Naive B cell (primary cell): Measurements from ENCODE around the gene ADARB1. TPM values are rescaled to one million over a fixed set of nuclear protein-coding genes. Genes with fewer than 3 reads are reported as not detected.

ENCODE experiments used
- ATAC-seq, 2 donors: fragments of 150-1000 bp; cut with Tn5 transposase; 2 replicates each; pipeline ENCODE4 v1.10.0; 2021; ENCODE audit warnings: low read depth in 2 of 2, mild to moderate bottlenecking in 2 of 2, moderate library complexity in 2 of 2
- DNase-seq: peaks from one replicate; pipeline ENCODE4 v3.0.0; 2022
- H3K27ac Mint-ChIP-seq, 6 donors: one replicate each; pipeline ENCODE4 v1.8.0; 2020 to 2022; ENCODE audit warnings: mild to moderate bottlenecking in 6 of 6, mixed read lengths in 6 of 6, moderate library complexity in 5 of 6, inconsistent platforms in 2 of 6
- H3K27me3 Mint-ChIP-seq, 3 donors: one replicate each; pipeline ENCODE4 v1.8.0; 2021 to 2022; ENCODE audit warnings: mixed read lengths in 3 of 3, mild to moderate bottlenecking in 1 of 3
- H3K36me3 Mint-ChIP-seq, 2 donors: one replicate each; pipeline ENCODE4 v1.8.0; 2020 to 2022; ENCODE audit warnings: mixed read lengths in 2 of 2, inconsistent platforms in 1 of 2, mild to moderate bottlenecking in 1 of 2
- H3K4me1 Mint-ChIP-seq, 3 donors: one replicate each; pipeline ENCODE4 v1.8.0; 2020 to 2022; ENCODE audit warnings: mixed read lengths in 3 of 3, inconsistent platforms in 1 of 3, mild to moderate bottlenecking in 1 of 3, moderate library complexity in 1 of 3
- H3K4me3 Mint-ChIP-seq, 8 donors: one replicate each; pipeline ENCODE4 v1.8.0; 2020 to 2022; ENCODE audit warnings: mild to moderate bottlenecking in 8 of 8, mixed read lengths in 8 of 8, moderate library complexity in 8 of 8, inconsistent platforms in 2 of 8
- H3K9me3 Mint-ChIP-seq, 7 donors: one replicate each; pipeline ENCODE4 v1.8.0; 2020 to 2022; ENCODE audit warnings: mixed read lengths in 7 of 7, mild to moderate bottlenecking in 5 of 7, inconsistent platforms in 2 of 7, moderate library complexity in 1 of 7
- polyA plus RNA-seq, 6 donors: library from polyadenylated mRNA; unstranded; fragments of 300-500 nt; fragmentation: Illumina TruSeq; gene quantifications; one replicate each; pipeline ENCODE4 v1.2.3, GENCODE V29; 2021; ENCODE audit warnings: low read depth in 6 of 6

ADARB1 gene
- polyA plus RNA-seq, 6 donors from 2014 or later: 19.9 to 63.5 (median 28.7) TPM

DNA sequence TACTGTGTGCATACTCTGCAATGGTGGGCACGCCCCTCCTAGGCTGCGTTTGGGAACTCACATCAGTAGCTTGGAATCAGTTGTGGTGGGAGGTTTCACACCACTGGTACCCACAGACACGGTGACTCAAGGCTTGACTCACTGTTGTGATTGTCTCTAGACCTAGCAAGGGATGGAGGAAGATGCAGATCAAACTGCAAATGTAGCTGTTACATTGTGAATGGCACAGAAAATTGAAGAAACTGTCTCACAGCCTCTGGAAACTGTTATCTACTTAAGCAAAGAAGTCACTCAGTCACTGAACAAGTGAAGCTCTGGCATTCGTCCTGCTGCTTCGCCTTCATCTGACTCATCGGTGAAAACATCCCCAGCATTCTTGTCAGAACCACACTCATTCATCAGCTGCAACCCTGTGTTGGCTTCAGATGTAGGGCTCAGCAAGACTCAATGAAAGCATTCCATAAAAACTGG, 153.8 kb downstream of the ADARB1 start:
- Mint-ChIP-seq H3K4me1 (peaks cover 7 to 23% (median 8%) of the 10 kb centered on the region in 3 donors), H3K27me3 (no peaks in the 10 kb centered on the region), H3K36me3 (no peaks in the 10 kb centered on the region), H3K9me3 (peaks cover 0 to 2% (median 0%) of the 10 kb centered on the region in 7 donors), H3K4me3 (no peak overlapping the region), H3K27ac (peak overlapping the region in 1 of 6 donors; percentile 27)
- ATAC-seq: no peak
- no peak for DNase-seq

DNA sequence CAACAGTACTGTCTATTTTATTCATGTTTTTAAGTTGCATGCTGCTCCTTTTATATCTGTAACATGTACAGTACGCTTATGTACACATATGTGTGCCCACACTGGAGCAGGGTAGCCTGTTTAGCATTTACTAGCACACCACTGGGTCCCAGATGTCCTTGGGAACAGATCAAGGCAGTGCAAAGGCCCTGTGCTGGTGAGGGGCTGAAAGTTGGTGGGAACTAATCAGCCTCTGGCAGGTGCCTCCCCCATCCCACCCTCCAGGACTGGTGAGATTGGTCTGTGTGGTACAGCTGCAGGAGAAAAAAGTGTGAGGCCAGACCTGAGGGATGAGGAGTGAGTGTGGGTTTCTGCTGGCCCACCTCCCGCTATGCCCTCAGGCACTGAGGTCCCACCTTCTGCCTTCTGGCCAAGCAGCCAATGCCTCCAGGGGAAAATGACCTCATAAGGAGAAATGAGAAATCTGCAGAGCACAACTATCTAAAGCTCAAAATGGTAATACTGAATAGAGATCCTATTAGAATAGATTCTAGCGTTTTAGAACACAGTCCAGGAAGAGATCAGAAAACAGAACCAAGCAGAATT, 154.4 kb downstream of the ADARB1 start:
- H3K4me1 Mint-ChIP-seq: peaks cover 7 to 23% (median 8%) of the 10 kb centered on the region in 3 donors
- H3K36me3 Mint-ChIP-seq: no peaks in the 10 kb centered on the region
- H3K9me3 Mint-ChIP-seq: peaks cover 0 to 2% (median 0%) of the 10 kb centered on the region in 7 donors
- peak overlapping the region in 1 of 8 donors; percentile 37 for H3K4me3 Mint-ChIP-seq
- DNase-seq (no peak), ATAC-seq (no peak)
- H3K27ac Mint-ChIP-seq: peak overlapping the region in 2 of 6 donors; percentile 2 to 38
- no peaks in the 10 kb centered on the region for H3K27me3 Mint-ChIP-seq

DNA sequence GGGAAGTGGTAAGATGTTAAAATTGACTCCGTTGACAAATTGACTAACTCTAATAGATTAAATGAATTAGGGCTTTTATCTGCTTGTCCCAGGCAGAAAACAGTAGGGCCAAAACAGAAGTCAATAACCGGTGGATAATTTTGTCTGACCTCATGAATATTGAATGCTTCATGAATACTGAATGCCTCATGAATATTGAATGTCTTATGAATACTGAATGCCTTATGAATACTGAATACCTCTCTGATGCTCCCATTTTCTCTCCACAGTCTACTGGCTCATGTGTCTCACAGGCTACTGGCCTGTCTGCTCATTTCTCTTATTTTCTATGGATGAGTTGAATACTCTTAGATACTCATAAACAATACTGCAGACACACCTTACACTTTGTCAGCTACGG, 157.3 kb downstream of the ADARB1 start:
- H3K9me3 Mint-ChIP-seq: peaks cover 0 to 2% (median 0%) of the 10 kb centered on the region in 7 donors
- ATAC-seq: no peak
- peaks cover 3 to 12% (median 4%) of the 10 kb centered on the region in 3 donors for H3K4me1 Mint-ChIP-seq
- no peak overlapping the region for H3K4me3 Mint-ChIP-seq
- H3K27ac Mint-ChIP-seq: no peak overlapping the region
- no peak for DNase-seq
- H3K27me3 Mint-ChIP-seq: peaks cover 0 to 12% (median 8%) of the 10 kb centered on the region in 3 donors
- H3K36me3 Mint-ChIP-seq: no peaks in the 10 kb centered on the region

DNA sequence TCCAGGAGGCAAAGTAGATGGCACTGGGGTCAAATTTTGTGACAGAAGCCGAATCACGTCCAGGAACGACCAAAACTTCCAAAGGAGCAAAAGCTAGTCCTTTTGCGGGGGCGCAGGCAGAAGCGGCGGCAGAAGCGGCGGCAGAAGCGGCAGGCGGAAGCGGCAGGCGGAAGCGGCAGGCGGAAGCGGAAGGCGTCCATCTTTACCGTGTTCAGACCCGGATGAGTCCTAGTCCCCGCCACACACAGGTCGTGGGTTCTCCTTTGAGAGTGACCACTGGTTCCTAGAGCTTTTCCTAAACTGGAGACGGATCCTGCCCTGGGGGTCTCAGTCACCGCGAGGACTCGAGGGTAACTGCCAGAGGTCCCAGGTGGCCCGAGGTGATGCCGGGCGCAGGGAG, 159.7 kb downstream of the ADARB1 start:
- Mint-ChIP-seq H3K9me3 (no peaks in the 10 kb centered on the region), H3K36me3 (no peaks in the 10 kb centered on the region), H3K27ac (peak overlapping the region in 1 of 6 donors; percentile 82), H3K4me3 (peak overlapping the region in 2 of 8 donors; percentile 53 to 56), H3K27me3 (peaks cover 13 to 32% (median 21%) of the 10 kb centered on the region in 3 donors), H3K4me1 (no peaks in the 10 kb centered on the region)
- DNase-seq (no peak), ATAC-seq (no peak)

DNA sequence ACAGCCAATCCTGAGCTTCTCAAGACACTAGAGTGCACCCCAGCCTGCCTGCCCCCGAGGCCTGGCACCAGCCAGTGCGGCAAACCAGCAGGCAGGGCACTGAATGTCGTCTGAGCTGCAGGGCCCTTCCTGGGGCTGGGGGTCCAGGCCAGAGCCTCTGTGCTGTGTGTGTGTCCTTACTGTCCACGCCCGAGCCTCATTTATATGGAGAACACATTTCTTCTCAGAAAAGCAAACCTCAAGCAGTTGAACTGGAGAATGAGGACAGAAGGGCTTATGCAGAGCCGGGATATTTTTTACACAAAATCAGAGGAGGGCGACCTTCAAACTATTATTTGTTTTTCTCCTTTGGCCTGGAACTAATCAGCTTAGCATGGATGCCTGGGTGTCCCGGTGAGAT, 160.6 kb downstream of the ADARB1 start:
- H3K4me3 Mint-ChIP-seq: no peak overlapping the region
- H3K36me3 Mint-ChIP-seq: no peaks in the 10 kb centered on the region
- no peaks in the 10 kb centered on the region for H3K9me3 Mint-ChIP-seq
- no peak for ATAC-seq
- no peak overlapping the region for H3K27ac Mint-ChIP-seq
- H3K4me1 Mint-ChIP-seq: no peaks in the 10 kb centered on the region
- DNase-seq: no peak
- peaks cover 21 to 32% (median 28%) of the 10 kb centered on the region in 3 donors for H3K27me3 Mint-ChIP-seq

DNA sequence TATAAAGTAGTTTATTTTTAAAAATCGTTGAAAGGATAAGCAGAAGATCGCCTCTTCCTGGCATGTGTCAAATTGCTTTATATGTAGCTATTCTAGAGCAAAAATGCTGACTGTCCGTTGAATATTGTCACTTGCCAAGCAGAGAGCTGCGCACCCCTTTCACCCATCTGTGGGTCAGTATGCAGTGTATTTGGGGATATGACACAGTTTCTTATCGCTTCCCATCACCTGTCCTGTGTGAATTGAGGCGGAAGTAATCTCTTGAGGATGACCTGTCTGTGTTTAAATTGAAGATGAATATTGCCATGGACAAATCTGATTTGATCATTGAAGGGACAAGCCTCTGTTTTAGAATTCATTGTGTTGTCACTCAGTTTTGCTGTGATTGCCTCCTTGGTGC, 161.1 kb downstream of the ADARB1 start:
- peaks cover 21 to 35% (median 32%) of the 10 kb centered on the region in 3 donors for H3K27me3 Mint-ChIP-seq
- H3K9me3 Mint-ChIP-seq: peaks cover 0 to 1% (median under 1%) of the 10 kb centered on the region in 7 donors
- no peak overlapping the region for H3K27ac Mint-ChIP-seq
- ATAC-seq: no peak
- no peak for DNase-seq
- peaks cover 0 to under 1% of the 10 kb centered on the region in 2 donors for H3K36me3 Mint-ChIP-seq
- H3K4me3 Mint-ChIP-seq: no peak overlapping the region
- H3K4me1 Mint-ChIP-seq: no peaks in the 10 kb centered on the region

DNA sequence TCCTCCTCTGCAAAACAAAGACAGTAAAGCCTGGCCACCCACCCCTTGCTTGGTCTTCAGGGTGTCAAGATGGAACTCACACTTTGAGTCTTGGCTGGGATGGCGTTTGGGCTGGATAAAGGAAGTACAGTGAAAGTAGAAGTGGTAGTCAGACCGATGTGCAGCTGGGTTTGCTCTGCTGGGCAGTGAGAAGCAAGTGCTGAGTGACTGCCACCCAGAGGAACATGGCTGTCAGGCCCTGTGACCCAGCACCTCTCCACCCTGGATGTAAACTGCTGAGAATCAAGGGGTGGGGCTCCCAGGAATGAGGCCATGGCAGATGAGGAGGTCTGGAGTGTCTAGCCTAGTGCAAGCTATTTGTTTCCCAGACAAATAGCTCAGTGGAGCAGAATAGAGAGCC, 162.1 kb downstream of the ADARB1 start:
- DNase-seq: no peak

DNA sequence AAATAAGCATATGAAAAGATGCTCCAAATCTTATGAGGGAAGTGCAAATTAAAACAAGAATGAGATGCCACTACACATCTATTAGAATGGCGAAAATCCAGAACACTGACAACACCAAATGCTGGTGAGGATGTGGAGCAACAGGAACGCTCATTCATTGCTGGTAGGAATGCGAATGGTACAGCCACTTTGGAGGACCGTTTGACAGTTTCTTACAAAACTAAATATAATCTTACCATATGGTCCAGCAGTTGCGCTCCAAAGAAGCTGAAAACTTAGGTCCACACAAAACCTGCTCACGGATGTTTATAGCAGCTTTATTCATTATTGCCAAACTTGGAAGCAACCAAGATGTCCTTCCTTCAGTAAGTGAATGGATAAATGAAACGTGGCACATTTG, 163.0 kb downstream of the ADARB1 start:
- Mint-ChIP-seq H3K4me3 (no peak overlapping the region), H3K27ac (no peak overlapping the region), H3K36me3 (peaks cover 0 to 4% of the 10 kb centered on the region in 2 donors), H3K4me1 (no peaks in the 10 kb centered on the region), H3K27me3 (peaks cover 29 to 46% (median 41%) of the 10 kb centered on the region in 3 donors), H3K9me3 (peaks cover 0 to 19% (median 11%) of the 10 kb centered on the region in 7 donors)
- no peak for DNase-seq
- no peak for ATAC-seq

More for the DNA sequence above, 162.1 kb downstream of the ADARB1 start:
- peaks cover 0 to 10% (median 4%) of the 10 kb centered on the region in 7 donors for H3K9me3 Mint-ChIP-seq
- H3K4me3 Mint-ChIP-seq: no peak overlapping the region
- no peak for ATAC-seq
- H3K27ac Mint-ChIP-seq: no peak overlapping the region
- H3K36me3 Mint-ChIP-seq: peaks cover 0 to 4% of the 10 kb centered on the region in 2 donors
- no peaks in the 10 kb centered on the region for H3K4me1 Mint-ChIP-seq
- peaks cover 22 to 41% (median 40%) of the 10 kb centered on the region in 3 donors for H3K27me3 Mint-ChIP-seq

DNA sequence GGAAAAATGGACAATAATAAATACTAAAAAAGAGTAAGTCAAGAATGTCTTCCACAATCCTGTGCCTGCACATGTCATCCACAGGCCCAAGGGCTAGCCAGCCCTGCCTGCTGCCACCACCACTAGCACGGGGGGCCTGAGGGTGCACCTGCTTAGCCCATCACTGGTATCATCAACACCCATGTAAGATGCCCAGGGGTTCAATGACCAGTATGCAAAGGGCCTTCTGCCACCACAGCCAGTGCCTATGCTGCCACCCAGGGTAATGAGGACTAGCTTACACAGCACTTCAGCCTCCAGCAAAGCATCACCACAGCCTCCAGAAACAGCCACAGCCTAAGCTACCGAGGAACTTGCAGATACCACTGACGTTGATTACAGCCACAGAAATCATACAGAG, 167.0 kb downstream of the ADARB1 start:
- no peak overlapping the region for H3K27ac Mint-ChIP-seq
- ATAC-seq (no peak), DNase-seq (no peak)
- H3K9me3 Mint-ChIP-seq: peaks cover 6 to 36% (median 30%) of the 10 kb centered on the region in 7 donors
- peaks cover 12 to 17% of the 10 kb centered on the region in 2 donors for H3K36me3 Mint-ChIP-seq
- no peak overlapping the region for H3K4me3 Mint-ChIP-seq
- peaks cover 38 to 61% (median 57%) of the 10 kb centered on the region in 3 donors for H3K27me3 Mint-ChIP-seq
- H3K4me1 Mint-ChIP-seq: no peaks in the 10 kb centered on the region

DNA sequence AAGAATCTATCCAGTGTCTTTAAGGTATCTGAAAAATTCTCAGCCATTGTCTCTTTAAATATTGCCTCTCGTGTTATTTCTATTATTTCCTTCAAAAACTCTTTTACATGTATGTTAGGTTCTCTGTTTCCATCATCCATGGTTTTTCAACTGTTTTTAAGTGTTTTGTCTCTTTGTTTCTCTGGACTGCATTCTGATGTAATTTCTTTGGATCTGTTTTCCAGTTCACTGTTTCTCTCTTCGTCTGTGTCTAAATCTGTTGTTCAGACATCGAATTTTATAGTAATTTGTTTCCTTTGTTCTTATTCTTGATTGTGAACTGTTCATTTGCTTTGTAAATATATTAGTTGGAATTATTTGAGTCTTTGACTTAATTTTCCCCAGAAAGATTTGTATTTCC, 169.2 kb downstream of the ADARB1 start:
- DNase-seq: no peak
- H3K4me3 Mint-ChIP-seq: no peak overlapping the region
- no peaks in the 10 kb centered on the region for H3K4me1 Mint-ChIP-seq
- no peak for ATAC-seq
- H3K9me3 Mint-ChIP-seq: peaks cover 6 to 36% (median 30%) of the 10 kb centered on the region in 7 donors
- H3K27me3 Mint-ChIP-seq: peaks cover 36 to 45% (median 40%) of the 10 kb centered on the region in 3 donors
- no peak overlapping the region for H3K27ac Mint-ChIP-seq
- H3K36me3 Mint-ChIP-seq: peaks cover 12 to 17% of the 10 kb centered on the region in 2 donors

DNA sequence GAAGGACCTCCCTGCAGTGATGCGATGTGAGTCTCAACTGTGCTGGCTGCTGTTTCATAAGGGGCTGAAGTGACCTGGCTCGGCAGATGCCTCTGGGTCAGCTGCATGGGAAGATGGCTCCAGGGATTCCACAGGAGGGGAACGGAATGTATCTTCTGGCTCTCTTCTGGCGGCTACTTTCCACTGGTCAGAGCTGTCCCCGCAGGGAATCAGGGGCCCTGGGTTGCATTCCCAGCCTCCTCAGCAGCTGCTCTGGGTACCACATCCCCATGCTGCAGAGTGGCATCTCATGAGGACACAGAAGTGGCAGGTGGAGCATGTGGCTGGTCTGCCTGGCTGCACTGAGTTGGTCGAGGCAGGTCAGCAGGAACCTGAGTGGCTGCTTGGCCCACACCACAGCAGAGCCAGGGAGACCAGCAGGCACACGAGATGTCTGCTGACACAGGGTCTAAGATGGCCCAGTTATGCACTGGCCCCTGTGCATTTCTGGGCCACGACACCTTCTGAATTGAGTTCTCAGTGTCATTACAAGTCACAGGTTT, 170.5 kb downstream of the ADARB1 start:
- ATAC-seq (no peak), DNase-seq (no peak)
- Mint-ChIP-seq H3K27me3 (peaks cover 31 to 45% (median 39%) of the 10 kb centered on the region in 3 donors), H3K27ac (no peak overlapping the region), H3K9me3 (peaks cover 6 to 36% (median 30%) of the 10 kb centered on the region in 7 donors), H3K4me1 (no peaks in the 10 kb centered on the region), H3K4me3 (no peak overlapping the region), H3K36me3 (peaks cover 12 to 17% of the 10 kb centered on the region in 2 donors)

DNA sequence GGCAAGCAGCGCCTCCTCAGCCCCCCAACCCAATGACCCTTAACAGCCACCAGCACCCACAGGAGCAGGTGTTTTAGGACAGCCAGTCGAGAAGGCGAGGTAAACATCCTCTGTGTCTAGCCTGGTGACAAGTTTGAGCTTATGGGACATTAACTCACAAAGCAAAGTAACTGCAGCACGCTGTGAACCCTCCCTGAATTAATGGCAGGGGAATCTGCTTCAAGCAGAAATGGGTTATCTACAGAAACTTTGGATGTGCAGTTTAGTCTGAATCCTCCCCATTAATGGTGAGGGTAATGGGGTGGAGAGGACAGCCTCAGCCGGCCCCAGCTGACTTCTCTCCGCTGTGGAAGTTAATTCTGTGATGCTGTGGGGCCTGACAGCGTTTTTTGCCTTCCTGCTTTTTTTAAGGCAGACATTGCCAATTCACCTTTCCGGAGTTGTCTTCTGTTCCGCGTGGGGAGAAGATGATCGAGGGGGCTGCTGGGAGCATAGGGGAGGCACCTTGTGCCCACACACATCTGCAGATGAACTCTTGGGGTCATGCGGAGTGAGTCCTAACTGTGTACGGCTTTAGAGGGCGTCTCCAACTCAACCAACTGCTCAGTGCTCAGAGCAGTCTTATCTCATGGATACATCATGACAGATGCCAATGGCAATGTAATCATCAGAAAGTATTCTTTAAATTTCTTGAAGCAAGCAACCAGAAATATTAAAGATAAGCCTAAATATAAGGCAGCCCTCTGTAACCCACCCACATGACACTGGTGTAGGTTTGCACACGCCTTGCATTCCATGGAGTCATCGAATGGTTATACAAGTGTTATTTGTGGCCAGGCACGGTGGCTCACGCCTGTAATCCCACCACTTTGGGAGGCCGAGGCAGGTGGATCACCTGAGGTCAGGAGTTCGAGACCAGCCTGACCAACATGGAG, 172.3 kb downstream of the ADARB1 start:
- peaks cover 8 to 17% of the 10 kb centered on the region in 2 donors for H3K36me3 Mint-ChIP-seq
- H3K4me3 Mint-ChIP-seq: no peak overlapping the region
- H3K4me1 Mint-ChIP-seq: no peaks in the 10 kb centered on the region
- H3K9me3 Mint-ChIP-seq: peaks cover 6 to 28% (median 21%) of the 10 kb centered on the region in 7 donors
- H3K27me3 Mint-ChIP-seq: peaks cover 25 to 37% (median 35%) of the 10 kb centered on the region in 3 donors
- H3K27ac Mint-ChIP-seq: no peak overlapping the region
- no peak for ATAC-seq
- DNase-seq: no peak

DNA sequence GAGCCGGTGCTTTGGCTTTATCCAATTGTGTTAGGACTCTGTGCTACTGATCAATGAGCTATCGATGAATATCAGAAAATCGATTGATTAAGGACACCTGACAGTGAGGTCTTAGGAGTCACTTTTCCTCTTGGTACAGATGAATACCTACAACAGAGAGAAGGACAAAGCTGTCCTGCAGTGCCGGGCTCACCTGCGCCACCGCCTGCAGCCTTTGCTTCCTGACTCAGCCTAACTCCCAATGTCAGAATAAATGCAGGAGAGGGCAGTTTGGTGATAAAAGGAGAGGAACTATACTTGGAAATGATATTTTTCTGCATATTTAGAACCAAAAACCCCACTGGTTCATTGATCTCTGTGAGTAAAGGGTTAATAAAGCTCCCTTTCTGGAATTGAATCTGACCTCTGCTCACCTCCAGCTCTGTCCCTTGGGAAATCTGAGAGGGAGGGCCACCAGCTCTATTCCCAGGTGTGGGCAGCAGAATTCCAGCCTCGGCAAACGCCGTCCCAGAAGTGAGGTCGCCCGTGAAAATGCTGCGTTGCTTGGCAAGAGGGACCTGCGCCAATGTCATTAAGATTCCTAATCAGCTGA, 174.0 kb downstream of the ADARB1 start:
- Mint-ChIP-seq H3K27ac (no peak overlapping the region), H3K4me1 (no peaks in the 10 kb centered on the region)

More for the DNA sequence above, 174.0 kb downstream of the ADARB1 start:
- H3K9me3 Mint-ChIP-seq: peaks cover 4 to 14% (median 8%) of the 10 kb centered on the region in 7 donors
- no peak for ATAC-seq
- peak overlapping the region in 1 of 8 donors; percentile 18 for H3K4me3 Mint-ChIP-seq
- peaks cover 8 to 13% of the 10 kb centered on the region in 2 donors for H3K36me3 Mint-ChIP-seq
- peaks cover 30 to 32% (median 30%) of the 10 kb centered on the region in 3 donors for H3K27me3 Mint-ChIP-seq
- DNase-seq: no peak
